NCI-H187 treated with DMSO at 0.1 percent for 48 hours (cell line): ENCODE measurements around the gene MUC5B.
A peak's percentile ranks its signal among the peaks of the same experiment; 100 is the strongest.

Experiments
- DNase-seq: peaks from one replicate; lab custom pipeline; 2025; lab: John Stamatoyannopoulos, UW

Gene MUC5B

DNA sequence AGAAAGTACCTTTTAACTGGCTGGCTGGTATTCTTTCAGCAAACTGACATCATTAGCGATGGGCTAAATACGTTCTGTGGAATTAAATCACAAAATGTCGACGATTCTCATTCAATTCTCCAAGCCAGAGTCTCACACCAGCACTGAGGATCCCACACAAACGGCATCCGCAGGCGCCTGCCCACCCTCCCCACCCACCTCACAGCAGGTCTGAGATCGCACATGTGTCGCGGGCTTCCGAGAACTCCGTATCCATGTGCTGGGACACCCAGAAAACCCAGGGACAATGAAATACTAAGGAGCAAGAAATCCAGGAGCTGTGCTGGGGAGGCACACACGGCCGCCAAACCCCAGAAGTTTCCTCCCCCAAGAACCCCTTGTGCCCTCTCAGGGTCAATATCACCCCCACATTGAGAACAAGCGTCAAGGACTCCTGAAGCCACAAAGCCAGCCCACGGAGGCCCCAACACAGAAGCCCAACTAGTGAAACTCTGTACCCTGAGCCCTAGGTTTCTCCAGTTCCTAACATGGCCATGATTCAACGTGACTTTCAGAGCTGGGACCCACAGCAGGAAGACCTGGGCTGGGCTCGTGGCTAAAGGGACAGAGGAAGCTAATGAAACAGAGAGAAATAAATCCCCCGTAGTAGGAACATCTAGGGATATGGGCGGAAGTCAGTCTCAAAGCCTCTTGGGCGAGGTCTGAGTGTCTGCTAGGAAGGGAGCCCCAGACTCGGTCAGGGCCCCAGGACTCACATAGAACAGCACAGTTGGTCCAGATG lies 78.5 kb downstream of the MUC5B start:
- no peak for DNase-seq

GRCh38 chr11:1302041-1302460 lies 79.2 kb downstream of the MUC5B start:
- no peak for DNase-seq

DNA sequence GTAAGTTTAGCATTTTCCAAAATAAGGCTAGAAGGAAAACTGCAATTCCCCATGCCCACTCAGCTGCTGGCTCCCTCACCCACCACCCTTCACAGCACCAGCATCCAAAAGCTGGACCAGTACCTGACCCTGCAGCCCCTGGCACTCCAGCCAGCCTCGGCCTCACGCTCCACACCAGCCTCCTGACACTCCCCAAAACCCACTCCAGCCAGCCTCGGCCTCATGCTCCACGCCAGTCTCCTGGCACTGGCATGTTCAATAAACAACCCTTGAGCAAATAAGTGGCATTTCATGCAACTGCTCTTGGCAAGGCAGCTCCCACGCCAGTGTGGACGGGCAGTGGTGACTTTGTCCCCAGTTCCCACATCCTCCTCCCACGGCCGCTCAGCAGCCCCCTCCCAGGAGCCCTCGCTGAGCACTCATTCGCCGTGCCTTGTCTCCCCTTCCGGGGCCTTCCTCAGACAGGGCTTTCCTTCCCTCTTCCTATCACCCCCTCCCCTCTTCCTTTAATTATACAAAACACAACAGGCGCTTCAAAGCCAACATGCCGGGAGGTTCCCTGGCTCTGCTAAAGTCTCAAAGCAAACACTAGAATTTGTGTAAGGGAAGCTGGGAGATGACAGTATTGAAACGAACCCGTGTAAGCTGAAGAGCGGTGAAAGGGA lies 79.7 kb downstream of the MUC5B start:
- DNase-seq: no peak

DNA sequence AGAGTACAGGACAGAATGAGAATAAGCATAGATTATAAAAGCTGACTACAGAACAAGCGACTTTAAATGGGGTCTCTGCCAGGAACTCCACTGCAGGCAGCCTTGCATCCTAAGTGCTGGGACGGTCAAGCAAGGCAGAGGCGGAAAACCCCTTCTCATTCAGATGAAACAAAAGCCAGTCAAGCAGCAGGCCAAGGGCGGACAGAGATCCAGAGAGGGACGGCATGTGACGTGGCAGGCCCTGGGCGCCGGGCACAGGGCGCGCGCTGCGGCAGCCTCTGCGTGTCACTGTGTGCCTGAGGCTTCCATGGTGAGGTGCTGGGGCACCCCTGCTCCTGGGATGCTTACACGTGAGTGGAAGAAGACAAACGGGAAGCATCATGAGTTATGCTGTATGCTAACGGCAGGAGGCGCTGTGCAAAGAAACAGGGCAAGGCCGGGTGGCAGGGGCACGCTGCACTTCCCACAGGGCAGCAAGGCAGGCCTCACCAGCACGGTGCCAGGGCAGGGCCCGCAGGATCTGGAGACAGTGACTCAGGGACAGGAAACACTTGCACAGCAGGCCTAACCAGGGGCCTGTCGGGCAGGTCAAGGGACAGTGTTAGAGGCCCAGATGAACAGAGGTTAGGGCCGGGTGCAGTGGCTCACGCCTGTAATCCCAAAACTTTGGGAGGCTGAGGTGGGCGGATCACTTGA lies 80.4 kb downstream of the MUC5B start:
- no peak for DNase-seq

DNA sequence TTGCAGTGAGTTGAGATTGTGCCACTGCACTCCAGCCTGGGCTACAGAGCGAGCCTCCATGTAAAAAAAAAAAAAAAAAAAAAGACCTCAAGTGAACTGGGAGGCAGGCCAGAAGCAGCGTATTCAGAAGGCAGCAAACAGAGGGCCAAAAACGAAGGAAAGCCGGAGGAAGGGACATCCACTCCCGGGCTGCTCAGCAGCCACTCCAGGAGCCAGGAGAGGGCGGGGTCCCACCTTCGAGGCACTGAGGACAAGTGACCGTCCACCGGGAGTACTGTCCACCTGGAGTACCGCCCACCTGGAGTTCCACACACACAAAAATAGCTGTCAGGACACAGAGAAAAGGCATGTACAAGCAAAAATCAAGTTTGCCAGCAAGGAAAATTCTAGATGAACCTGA lies 81.1 kb downstream of the MUC5B start:
- DNase-seq: no peak

GRCh38 chr11:1304380-1304779 lies 81.5 kb downstream of the MUC5B start:
- no peak for DNase-seq

- DNase-seq: no peak
Observed at GRCh38 chr11:1305063-1305495, 82.2 kb downstream of the MUC5B start.

- DNase-seq: no peak
Observed at GRCh38 chr11:1305501-1306056, 82.7 kb downstream of the MUC5B start.

- no peak for DNase-seq
Observed at GRCh38 chr11:1306186-1307162, 83.6 kb downstream of the MUC5B start.

- no peak for DNase-seq
Observed at GRCh38 chr11:1307163-1307870, 84.5 kb downstream of the MUC5B start.

- DNase-seq: no peak
Observed at GRCh38 chr11:1307998-1308742, 85.3 kb downstream of the MUC5B start.

DNA sequence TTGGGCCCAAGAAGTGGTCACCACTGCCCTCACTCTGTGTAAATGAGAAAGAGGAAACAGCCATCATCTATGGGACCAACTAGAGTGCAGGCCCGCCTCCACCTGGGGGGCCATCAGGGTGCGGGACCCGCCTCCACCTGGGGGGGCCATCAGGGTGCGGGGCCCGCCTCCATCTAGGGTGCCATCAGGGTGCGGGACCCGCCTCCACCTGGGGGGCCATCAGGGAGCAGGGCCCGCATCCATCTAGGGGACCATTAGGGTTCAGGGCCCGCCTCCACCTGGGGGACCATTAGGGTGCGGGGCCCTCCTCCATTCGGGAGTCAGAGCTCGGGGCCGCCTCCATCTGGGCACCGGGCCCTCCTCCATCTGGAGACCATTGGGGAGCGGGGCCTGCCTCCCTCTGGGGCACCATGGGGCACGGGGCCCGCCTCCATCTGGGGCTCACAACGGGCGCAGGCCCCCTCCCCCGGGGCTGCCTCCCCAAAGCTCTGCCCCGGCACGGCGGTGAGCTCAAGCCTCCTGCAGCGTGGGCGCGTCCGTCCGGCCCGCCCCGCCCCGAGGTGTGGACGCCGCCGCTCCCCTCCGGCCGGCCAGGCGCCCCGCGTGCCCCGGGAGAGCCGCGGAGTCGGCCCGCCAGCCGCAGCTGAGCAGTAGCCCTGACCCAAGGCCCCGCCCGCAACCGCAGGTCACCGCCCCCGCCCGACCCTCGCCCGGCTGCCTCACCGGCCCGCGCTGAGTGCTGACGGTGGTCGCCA lies 86.1 kb downstream of the MUC5B start:
- no peak for DNase-seq

GRCh38 chr11:1309498-1310317 lies 86.8 kb downstream of the MUC5B start, which contains the start of gene TOLLIP:
Gene TOLLIP, minus strand, starts transcription at chr11:1309632. Its CDS starts 134 bp downstream, at chr11:1309498.
- DNase-seq: peak; percentile 50

DNA sequence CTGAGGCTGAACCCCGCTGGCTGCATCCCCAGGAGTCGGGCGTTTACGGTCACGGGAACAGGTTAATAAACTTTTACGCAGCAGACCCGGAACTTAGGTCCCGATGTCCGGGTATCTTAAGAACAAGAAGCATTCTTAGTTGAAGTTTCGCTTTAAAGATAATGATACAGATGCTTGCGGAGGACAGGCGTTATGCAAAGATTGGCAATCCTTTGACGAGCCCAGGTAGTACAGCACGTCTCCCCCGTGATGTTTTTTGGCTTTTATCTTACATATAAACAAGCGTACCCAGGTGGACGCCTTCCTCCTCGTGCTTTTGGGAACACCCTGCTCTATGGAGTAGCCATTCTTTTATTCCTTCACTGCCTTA lies 87.4 kb downstream of the MUC5B start:
- DNase-seq: no peak

DNA sequence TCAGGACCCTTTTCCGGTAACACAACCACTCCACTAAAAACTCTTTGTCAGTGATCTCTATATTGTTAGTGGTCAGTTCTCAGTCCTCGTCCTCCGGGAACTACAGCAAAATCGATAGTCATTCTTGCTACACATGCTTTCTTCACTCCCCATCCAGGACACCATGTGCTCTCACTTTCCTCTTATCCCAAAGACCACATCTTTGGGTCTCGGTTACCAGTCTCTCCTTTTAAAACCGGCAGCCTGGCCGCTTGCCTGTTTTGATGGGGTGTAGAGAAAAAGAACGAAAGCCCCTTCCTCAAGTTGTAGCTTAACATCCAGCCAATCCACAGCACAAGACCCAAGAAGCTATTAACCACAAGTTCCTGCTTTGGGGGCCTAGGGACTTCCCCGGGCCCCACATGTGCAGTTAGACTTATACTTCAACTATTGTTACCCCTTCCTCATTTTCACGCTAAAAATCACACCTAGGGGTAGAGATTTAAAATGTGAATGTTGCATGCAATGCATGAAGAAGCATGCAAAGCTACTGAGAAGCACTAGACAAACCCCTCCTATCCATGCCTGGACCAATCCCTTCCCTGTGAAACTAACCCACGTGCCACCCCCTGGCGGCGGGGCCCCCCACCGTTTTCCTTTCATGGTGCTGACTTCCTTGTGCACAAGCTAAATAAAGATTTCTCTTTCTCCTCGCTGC lies 88.1 kb downstream of the MUC5B start:
- DNase-seq: no peak
